ENCODE results near the gene ZFP1.

The ZFP1 gene

GRCh38 chr16:75105306-75106061 is 42.8 kb upstream of the ZFP1 start:
- no peak overlapping the region for H2BK12ac ChIP-seq (ENCODE audit: low read length)

GRCh38 chr16:75106351-75107274 is 41.7 kb upstream of the ZFP1 start:
- H3K4me1 ChIP-seq (ENCODE audit: control insufficient read depth in 1 of 2, insufficient read depth in 2 of 2, low read length in 2 of 2): peaks cover 24 to 31% of the 10 kb centered on the region in 2 experiments
- H3K23ac ChIP-seq (ENCODE audit: low read length): no peak overlapping the region
- peaks cover 3% of the 10 kb centered on the region for H3K79me1 ChIP-seq (ENCODE audit: low read length)
- no peak overlapping the region for H2BK120ac ChIP-seq (ENCODE audit: insufficient read depth, low read length, poor library complexity)
- H3K18ac ChIP-seq (ENCODE audit: low read length): peak overlapping the region; percentile 41
- peak overlapping the region; percentile 29 for H4K91ac ChIP-seq (ENCODE audit: low read depth, low read length)
- H3K4me3 ChIP-seq (ENCODE audit: low read depth, low read length): no peak overlapping the region
- DNase-seq: peak; percentile 34 to 62
- H3K14ac ChIP-seq (ENCODE audit: low read length): no peak overlapping the region
- no peaks in the 10 kb centered on the region for H3K27me3 ChIP-seq (ENCODE audit: insufficient read depth, low read length)
- peak overlapping the region; percentile 27 for H2BK12ac ChIP-seq (ENCODE audit: low read length)
- peak overlapping the region; percentile 32 for H2AFZ ChIP-seq (ENCODE audit: insufficient read depth, low read length, poor library complexity)
- no peak overlapping the region for H4K8ac ChIP-seq (ENCODE audit: low read depth, low read length)
- H3K9ac ChIP-seq (ENCODE audit: low read length): no peak overlapping the region
- H2AK5ac ChIP-seq (ENCODE audit: low read length): no peak overlapping the region
- H3K9me3 ChIP-seq (ENCODE audit: insufficient read depth, low read depth, low read length): no peaks in the 10 kb centered on the region
- no peak overlapping the region for H3K4ac ChIP-seq (ENCODE audit: low read depth, low read length)
- peaks cover 13 to 19% of the 10 kb centered on the region in 2 experiments for H3K36me3 ChIP-seq (ENCODE audit: control insufficient read depth in 1 of 2, insufficient read depth in 2 of 2, low read length in 2 of 2)
- H3K4me2 ChIP-seq (ENCODE audit: low read length): no peak overlapping the region
- H2BK5ac ChIP-seq (ENCODE audit: low read depth, low read length, poor library complexity): no peak overlapping the region
- H3K27ac ChIP-seq (ENCODE audit: low read depth, low read length): peak overlapping the region; percentile 16
- peaks cover 4% of the 10 kb centered on the region for H3K79me2 ChIP-seq (ENCODE audit: control insufficient read depth, insufficient read depth, low read length, poor library complexity)
- no peak overlapping the region for H4K12ac ChIP-seq (ENCODE audit: low read depth, low read length)
- no CpG with 5 or more reads among the region's 20 CpGs for WGBS (ENCODE audit: extremely low coverage, insufficient coverage, insufficient read length)

More at GRCh38 chr16:75105306-75106061, 42.8 kb upstream of the ZFP1 start:
- peak overlapping the region; percentile 32 for H2AFZ ChIP-seq (ENCODE audit: insufficient read depth, low read length, poor library complexity)
- peaks cover 13 to 19% of the 10 kb centered on the region in 2 experiments for H3K36me3 ChIP-seq (ENCODE audit: control insufficient read depth in 1 of 2, insufficient read depth in 2 of 2, low read length in 2 of 2)
- H3K4me3 ChIP-seq (ENCODE audit: low read depth, low read length): no peak overlapping the region
- H2BK5ac ChIP-seq (ENCODE audit: low read depth, low read length, poor library complexity): no peak overlapping the region
- no peaks in the 10 kb centered on the region for H3K27me3 ChIP-seq (ENCODE audit: insufficient read depth, low read length)
- WGBS (ENCODE audit: extremely low coverage, insufficient coverage, insufficient read length): no CpG with 5 or more reads among the region's 10 CpGs
- no peaks in the 10 kb centered on the region for H3K9me3 ChIP-seq (ENCODE audit: insufficient read depth, low read depth, low read length)
- no peak overlapping the region for H3K23ac ChIP-seq (ENCODE audit: low read length)
- no peak overlapping the region for H3K9ac ChIP-seq (ENCODE audit: low read length)
- H4K91ac ChIP-seq (ENCODE audit: low read depth, low read length): peak overlapping the region; percentile 29
- peaks cover 4% of the 10 kb centered on the region for H3K79me2 ChIP-seq (ENCODE audit: control insufficient read depth, insufficient read depth, low read length, poor library complexity)
- peak overlapping the region; percentile 22 for H4K8ac ChIP-seq (ENCODE audit: low read depth, low read length)
- no peak overlapping the region for H2BK120ac ChIP-seq (ENCODE audit: insufficient read depth, low read length, poor library complexity)
- peak overlapping the region; percentile 16 for H3K27ac ChIP-seq (ENCODE audit: low read depth, low read length)
- no peak overlapping the region for H3K4me2 ChIP-seq (ENCODE audit: low read length)
- H3K14ac ChIP-seq (ENCODE audit: low read length): no peak overlapping the region
- peaks cover 21 to 25% of the 10 kb centered on the region in 2 experiments for H3K4me1 ChIP-seq (ENCODE audit: control insufficient read depth in 1 of 2, insufficient read depth in 2 of 2, low read length in 2 of 2)
- peak overlapping the region; percentile 24 for H3K4ac ChIP-seq (ENCODE audit: low read depth, low read length)
- no peak for DNase-seq
- no peak overlapping the region for H2AK5ac ChIP-seq (ENCODE audit: low read length)
- H3K79me1 ChIP-seq (ENCODE audit: low read length): peaks cover 3% of the 10 kb centered on the region
- H3K18ac ChIP-seq (ENCODE audit: low read length): peak overlapping the region; percentile 41
- H4K12ac ChIP-seq (ENCODE audit: low read depth, low read length): no peak overlapping the region

GRCh38 chr16:75107505-75107904 is 40.8 kb upstream of the ZFP1 start:
- H4K91ac ChIP-seq (ENCODE audit: low read depth, low read length): no peak overlapping the region
- no peak overlapping the region for H2AFZ ChIP-seq (ENCODE audit: insufficient read depth, low read length, poor library complexity)
- H3K18ac ChIP-seq (ENCODE audit: low read length): no peak overlapping the region
- no peak overlapping the region for H3K4me3 ChIP-seq (ENCODE audit: low read depth, low read length)
- peaks cover 3% of the 10 kb centered on the region for H3K79me1 ChIP-seq (ENCODE audit: low read length)
- peaks cover 11 to 19% of the 10 kb centered on the region in 2 experiments for H3K36me3 ChIP-seq (ENCODE audit: control insufficient read depth in 1 of 2, insufficient read depth in 2 of 2, low read length in 2 of 2)
- H3K23ac ChIP-seq (ENCODE audit: low read length): no peak overlapping the region
- no peak overlapping the region for H4K12ac ChIP-seq (ENCODE audit: low read depth, low read length)
- H3K4me1 ChIP-seq (ENCODE audit: control insufficient read depth in 1 of 2, insufficient read depth in 2 of 2, low read length in 2 of 2): peaks cover 24 to 31% of the 10 kb centered on the region in 2 experiments
- H3K14ac ChIP-seq (ENCODE audit: low read length): no peak overlapping the region
- no peak overlapping the region for H2BK120ac ChIP-seq (ENCODE audit: insufficient read depth, low read length, poor library complexity)
- no peak overlapping the region for H3K4me2 ChIP-seq (ENCODE audit: low read length)
- no peak for DNase-seq
- H2BK5ac ChIP-seq (ENCODE audit: low read depth, low read length, poor library complexity): no peak overlapping the region
- WGBS (ENCODE audit: extremely low coverage, insufficient coverage, insufficient read length): no CpG with 5 or more reads among the region's 10 CpGs
- peaks cover 4% of the 10 kb centered on the region for H3K79me2 ChIP-seq (ENCODE audit: control insufficient read depth, insufficient read depth, low read length, poor library complexity)
- no peak overlapping the region for H4K8ac ChIP-seq (ENCODE audit: low read depth, low read length)
- H3K4ac ChIP-seq (ENCODE audit: low read depth, low read length): no peak overlapping the region
- H3K9ac ChIP-seq (ENCODE audit: low read length): no peak overlapping the region
- no peaks in the 10 kb centered on the region for H3K27me3 ChIP-seq (ENCODE audit: insufficient read depth, low read length)
- no peak overlapping the region for H2BK12ac ChIP-seq (ENCODE audit: low read length)
- no peak overlapping the region for H3K27ac ChIP-seq (ENCODE audit: low read depth, low read length)
- H3K9me3 ChIP-seq (ENCODE audit: insufficient read depth, low read depth, low read length): no peaks in the 10 kb centered on the region
- H2AK5ac ChIP-seq (ENCODE audit: low read length): no peak overlapping the region

GRCh38 chr16:75108792-75109731 is 39.3 kb upstream of the ZFP1 start:
- H4K91ac ChIP-seq (ENCODE audit: low read depth, low read length): no peak overlapping the region
- WGBS (ENCODE audit: extremely low coverage, insufficient coverage, insufficient read length): no CpG with 5 or more reads among the region's 27 CpGs
- no peaks in the 10 kb centered on the region for H3K9me3 ChIP-seq (ENCODE audit: insufficient read depth, low read depth, low read length)
- H2BK5ac ChIP-seq (ENCODE audit: low read depth, low read length, poor library complexity): no peak overlapping the region
- no peak overlapping the region for H2BK12ac ChIP-seq (ENCODE audit: low read length)
- H3K23ac ChIP-seq (ENCODE audit: low read length): no peak overlapping the region
- H3K4me3 ChIP-seq (ENCODE audit: low read depth, low read length): no peak overlapping the region
- no peak overlapping the region for H2AFZ ChIP-seq (ENCODE audit: insufficient read depth, low read length, poor library complexity)
- H3K14ac ChIP-seq (ENCODE audit: low read length): no peak overlapping the region
- peaks cover 24 to 38% of the 10 kb centered on the region in 2 experiments for H3K4me1 ChIP-seq (ENCODE audit: control insufficient read depth in 1 of 2, insufficient read depth in 2 of 2, low read length in 2 of 2)
- H2BK120ac ChIP-seq (ENCODE audit: insufficient read depth, low read length, poor library complexity): no peak overlapping the region
- H4K12ac ChIP-seq (ENCODE audit: low read depth, low read length): no peak overlapping the region
- no peak overlapping the region for H4K8ac ChIP-seq (ENCODE audit: low read depth, low read length)
- H3K18ac ChIP-seq (ENCODE audit: low read length): no peak overlapping the region
- H3K36me3 ChIP-seq (ENCODE audit: control insufficient read depth in 1 of 2, insufficient read depth in 2 of 2, low read length in 2 of 2): peaks cover 11 to 19% of the 10 kb centered on the region in 2 experiments
- no peaks in the 10 kb centered on the region for H3K27me3 ChIP-seq (ENCODE audit: insufficient read depth, low read length)
- H2AK5ac ChIP-seq (ENCODE audit: low read length): no peak overlapping the region
- H3K4ac ChIP-seq (ENCODE audit: low read depth, low read length): no peak overlapping the region
- no peak overlapping the region for H3K4me2 ChIP-seq (ENCODE audit: low read length)
- DNase-seq: no peak
- no peak overlapping the region for H3K27ac ChIP-seq (ENCODE audit: low read depth, low read length)
- H3K9ac ChIP-seq (ENCODE audit: low read length): no peak overlapping the region
- H3K79me1 ChIP-seq (ENCODE audit: low read length): peaks cover 3% of the 10 kb centered on the region
- peaks cover 4% of the 10 kb centered on the region for H3K79me2 ChIP-seq (ENCODE audit: control insufficient read depth, insufficient read depth, low read length, poor library complexity)

Data from trophoblast cell (in vitro differentiated cells and primary cell).